Stomach (tissue), 4 donors: Measurements from ENCODE around the gene CDC16.

Experiments
- CTCF ChIP-seq, 7 experiments: fragments of 450-650 bp in 4 of 7; fragments of 200-600 bp in 3 of 7; sonication (generic) in 3 of 7; IDR thresholded peaks; one replicate each; pipeline ENCODE4 v1.5.1; 2016 to 2019; ENCODE audit warnings: antibody characterized with exemption in 7 of 7, control low read depth in 2 of 7, mild to moderate bottlenecking in 1 of 7
- EP300 ChIP-seq: sonication (generic); formaldehyde crosslinking; IDR thresholded peaks from one replicate; pipeline ENCODE4 v1.6.1; 2017; ENCODE audit warnings: antibody characterized with exemption
- POLR2A ChIP-seq, 4 donors: fragments of 450-650 bp; IDR thresholded peaks; one replicate each; pipeline ENCODE4 v1.6.1; 2016; ENCODE audit warnings: antibody characterized with exemption in 4 of 4, control low read depth in 2 of 4, mild to moderate bottlenecking in 1 of 4, moderate library complexity in 1 of 4
- POLR2AphosphoS5 ChIP-seq, 3 donors: sonication (generic); formaldehyde crosslinking; IDR thresholded peaks; one replicate each; pipeline ENCODE4 v1.6.1; 2016; ENCODE audit warnings: antibody characterized with exemption in 3 of 3

GRCh38 chr13:114296902-114297301 lies 62.2 kb downstream of the CDC16 start:
- TF ChIP-seq CTCF (IDR thresholded peaks at IDR 0.05) (no peak), POLR2A (IDR thresholded peaks at IDR 0.05) (no peak), EP300 (no peak), POLR2AphosphoS5 (IDR thresholded peaks at IDR 0.05) (no peak)
